ENCODE data around the gene MTHFD1L. TPM values are rescaled to one million over a fixed set of nuclear protein-coding genes. Genes with fewer than 3 reads are reported as not detected.

Gene MTHFD1L
- total and polyA plus RNA-seq, 9 of the 15 experiments (the other 6 are each of a cell fraction or from before 2014, with no cell fraction given): 20.9 to 128 (median 61.0) TPM

DNA sequence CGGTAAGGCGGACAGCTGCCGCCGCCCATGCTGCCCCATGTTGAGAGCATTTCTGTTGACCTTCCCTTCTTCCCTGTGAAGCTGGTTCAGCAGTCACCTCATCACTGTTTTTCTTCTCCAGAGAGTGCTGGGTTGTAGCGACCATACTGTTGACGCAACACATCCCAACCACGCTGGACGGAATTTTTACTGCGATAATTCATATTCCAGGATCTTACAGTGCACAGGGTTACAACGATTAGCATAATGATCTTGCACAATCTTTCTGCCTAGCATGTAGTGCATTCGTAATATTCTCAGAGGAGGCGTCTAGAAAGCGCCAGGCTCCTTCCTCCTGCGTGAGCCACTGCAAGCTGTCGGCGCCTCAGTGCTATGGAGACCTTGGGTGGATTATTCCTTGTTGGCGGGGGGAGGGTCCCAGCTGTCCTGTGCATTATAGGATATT is 137.0 kb downstream of the MTHFD1L start:
- no peaks in the 10 kb centered on the region for H3K9me3 ChIP-seq (replicated peaks; ENCODE audit: control insufficient read depth, insufficient read depth, low read depth, low read length)
- ChIA-PET POLR2A (no interaction called here), CTCF (ENCODE audit: low intra/inter-chr PET ratio) (no interaction called here)
- no peak overlapping the region for H3K27ac ChIP-seq (ENCODE audit: extremely low read depth, low read depth, low read length)
- FAIRE-seq: no peak
- intact Hi-C loops (cut with micrococcal nuclease): loop anchor here (10.0 kb wide), 1 partner anchor 178 kb away; no protein-coding TSS in a partner anchor
- H3K4me1 ChIP-seq (replicated peaks in 1 of 2; ENCODE audit: control insufficient read depth in 2 of 2, insufficient read depth in 2 of 2, low read length in 2 of 2): no peaks in the 10 kb centered on the region; a peak in 1 of 5 replicates
- no peaks in the 10 kb centered on the region for H3K9me1 ChIP-seq (ENCODE audit: control insufficient read depth, insufficient read depth, low read length)
- no TSS peak for BruUV-seq (replicated peaks)
- H3K4me2 ChIP-seq (ENCODE audit: insufficient read depth, low read length): no peak overlapping the region
- no peaks in the 10 kb centered on the region for H3K79me2 ChIP-seq (ENCODE audit: control insufficient read depth, insufficient read depth, low read length)
- no peaks in the 10 kb centered on the region; the same call in 1 of the 2 replicates for H4K20me1 ChIP-seq (replicated peaks; ENCODE audit: control insufficient read depth, insufficient read depth, low read length)
- DNase-seq (ENCODE audit: extremely low read depth in 1 of 4, low spot score in 3 of 4): no peak
- no peaks in the 10 kb centered on the region for H3K27me3 ChIP-seq (ENCODE audit: control insufficient read depth in 2 of 2, insufficient read depth in 2 of 2, low read length in 2 of 2)
- TF ChIP-seq CEBPB (tag; IDR thresholded peaks at IDR 0.05) (peak; percentile 46; the same call in 1 of the 2 replicates), SUPT5H (IDR thresholded peaks at IDR 0.05) (no peak), LARP7 (IDR thresholded peaks at IDR 0.05) (no peak)
- peaks cover 10% of the 10 kb centered on the region; the same call in 2 of the 3 replicates for H3K36me3 ChIP-seq (ENCODE audit: control insufficient read depth, insufficient read depth, low read length)
- ATAC-seq: no peak
- 96% methylated on average over 16 of the region's 17 CpGs for WGBS (ENCODE audit: insufficient coverage, low coverage, missing lambda C conversion rate)
- H2AFZ ChIP-seq (ENCODE audit: low read depth, low read length): no peak overlapping the region
- no peak overlapping the region for H3K4me3 ChIP-seq
- in situ Hi-C loops (cut with MboI): no loop called here
- no peak overlapping the region for H3K9ac ChIP-seq (ENCODE audit: insufficient read depth in 1 of 2, low read depth in 2 of 2, low read length in 2 of 2)

DNA sequence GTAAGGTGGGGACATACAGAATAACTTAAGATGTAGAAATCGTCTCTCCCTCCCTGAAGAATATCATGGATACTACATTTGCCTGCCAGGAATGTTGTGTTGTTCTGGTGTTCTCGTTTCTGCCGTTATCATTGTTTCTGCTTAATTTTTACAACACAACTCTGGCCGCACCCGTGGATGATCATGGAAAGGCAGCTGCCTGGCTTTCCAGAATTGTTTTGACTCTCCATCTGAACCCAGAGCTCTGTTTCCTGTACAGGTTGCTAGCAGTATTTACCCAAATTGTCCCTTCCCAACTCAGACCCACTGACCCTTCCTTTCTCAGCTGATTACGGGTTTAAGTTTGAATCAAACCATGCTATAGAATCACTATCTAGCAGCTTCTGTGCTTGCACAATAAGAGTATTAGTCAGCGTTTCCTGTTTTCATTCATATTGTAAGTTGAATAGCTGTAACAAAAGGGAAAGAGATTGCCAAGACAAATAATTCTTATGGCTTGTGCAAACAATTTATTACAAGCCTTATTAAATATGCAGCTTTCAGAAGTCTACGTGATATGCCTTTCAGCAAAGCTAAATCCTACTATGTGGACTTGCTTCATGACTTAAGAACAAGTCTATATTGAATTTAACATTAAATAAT is 139.0 kb downstream of the MTHFD1L start:
- no TSS peak for BruUV-seq (replicated peaks)
- FAIRE-seq (no peak), DNase-seq (ENCODE audit: extremely low read depth in 1 of 4, low spot score in 3 of 4) (no peak), ATAC-seq (no peak)
- POLR2A ChIA-PET: interaction anchor here (0.8 to 1.4 kb wide), 3 partner anchors 10 to 319 kb away, joined by 3 to 6 read pairs (median 4); no protein-coding TSS in a partner anchor
- CTCF ChIA-PET (ENCODE audit: low intra/inter-chr PET ratio): no interaction called here
- H3K9ac ChIP-seq (ENCODE audit: insufficient read depth in 1 of 2, low read depth in 2 of 2, low read length in 2 of 2): no peak overlapping the region
- H4K20me1 ChIP-seq (replicated peaks; ENCODE audit: control insufficient read depth, insufficient read depth, low read length): no peaks in the 10 kb centered on the region; the same call in 1 of the 2 replicates
- no peaks in the 10 kb centered on the region for H3K9me3 ChIP-seq (replicated peaks; ENCODE audit: control insufficient read depth, insufficient read depth, low read depth, low read length)
- H3K4me3 ChIP-seq: no peak overlapping the region
- H2AFZ ChIP-seq (ENCODE audit: low read depth, low read length): no peak overlapping the region
- H3K9me1 ChIP-seq (ENCODE audit: control insufficient read depth, insufficient read depth, low read length): no peaks in the 10 kb centered on the region
- H3K4me1 ChIP-seq (replicated peaks in 1 of 2; ENCODE audit: control insufficient read depth in 2 of 2, insufficient read depth in 2 of 2, low read length in 2 of 2): peaks cover 0 to 3% of the 10 kb centered on the region in 2 experiments; a peak in 1 of 5 replicates
- intact Hi-C loops (cut with micrococcal nuclease) (loop anchor here (10.0 kb wide), 1 partner anchor 180 kb away; no protein-coding TSS in a partner anchor), in situ Hi-C loops (cut with MboI) (no loop called here)
- H3K4me2 ChIP-seq (ENCODE audit: insufficient read depth, low read length): no peak overlapping the region
- H3K27me3 ChIP-seq (ENCODE audit: control insufficient read depth in 2 of 2, insufficient read depth in 2 of 2, low read length in 2 of 2): no peaks in the 10 kb centered on the region
- H3K79me2 ChIP-seq (ENCODE audit: control insufficient read depth, insufficient read depth, low read length): no peaks in the 10 kb centered on the region
- H3K27ac ChIP-seq (ENCODE audit: extremely low read depth, low read depth, low read length): no peak overlapping the region
- peaks cover 12% of the 10 kb centered on the region; the same call in 2 of the 3 replicates for H3K36me3 ChIP-seq (ENCODE audit: control insufficient read depth, insufficient read depth, low read length)
- 72% methylated on average over 8 of the region's 8 CpGs for WGBS (ENCODE audit: insufficient coverage, low coverage, missing lambda C conversion rate)
- TF ChIP-seq SNRNP70 (optimal IDR thresholded peaks at IDR 0.05; ENCODE audit: low read depth, low read length) (no peak), NFATC3 (IDR thresholded peaks at IDR 0.05) (no peak), MEIS2 (IDR thresholded peaks at IDR 0.05; ENCODE audit: partially characterized antibody) (no peak), NFE2 (IDR thresholded peaks at IDR 0.05; ENCODE audit: low read depth) (peak; percentile 51), PML (IDR thresholded peaks at IDR 0.05; ENCODE audit: low read length) (no peak), ZNF316 (IDR thresholded peaks at IDR 0.05) (peak; percentile 77), FOSL1 (tag; conservative IDR thresholded peaks at IDR 0.05) (peak; percentile 59), C11orf30 (IDR thresholded peaks at IDR 0.05; ENCODE audit: low read depth) (peak; percentile 53), EHMT2 (IDR thresholded peaks at IDR 0.05) (no peak), PTBP1 (IDR thresholded peaks at IDR 0.05; ENCODE audit: low read depth, low read length) (no peak), CEBPB (tag; IDR thresholded peaks at IDR 0.05) (peak; percentile 96), FOXJ2 (tag; IDR thresholded peaks at IDR 0.05) (no peak)
- TF ChIP-seq, protein P1, sequence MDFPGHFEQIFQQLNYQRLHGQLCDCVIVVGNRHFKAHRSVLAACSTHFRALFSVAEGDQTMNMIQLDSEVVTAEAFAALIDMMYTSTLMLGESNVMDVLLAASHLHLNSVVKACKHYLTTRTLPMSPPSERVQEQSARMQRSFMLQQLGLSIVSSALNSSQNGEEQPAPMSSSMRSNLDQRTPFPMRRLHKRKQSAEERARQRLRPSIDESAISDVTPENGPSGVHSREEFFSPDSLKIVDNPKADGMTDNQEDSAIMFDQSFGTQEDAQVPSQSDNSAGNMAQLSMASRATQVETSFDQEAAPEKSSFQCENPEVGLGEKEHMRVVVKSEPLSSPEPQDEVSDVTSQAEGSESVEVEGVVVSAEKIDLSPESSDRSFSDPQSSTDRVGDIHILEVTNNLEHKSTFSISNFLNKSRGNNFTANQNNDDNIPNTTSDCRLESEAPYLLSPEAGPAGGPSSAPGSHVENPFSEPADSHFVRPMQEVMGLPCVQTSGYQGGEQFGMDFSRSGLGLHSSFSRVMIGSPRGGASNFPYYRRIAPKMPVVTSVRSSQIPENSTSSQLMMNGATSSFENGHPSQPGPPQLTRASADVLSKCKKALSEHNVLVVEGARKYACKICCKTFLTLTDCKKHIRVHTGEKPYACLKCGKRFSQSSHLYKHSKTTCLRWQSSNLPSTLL (IDR thresholded peaks at IDR 0.05): no peak

Data from K562 (cell line).